Stimulated activated CD4-positive, alpha-beta T cell treated with anti-CD3 and anti-CD28 coated beads, Interleukin-1b, Interleukin-23, amount 100 ng/mL, for 48 hours (primary cell): ENCODE measurements around the gene SOCS3.
A peak's percentile ranks its signal among the peaks of the same experiment; 100 is the strongest.
"Not testable (repeated sequence)": the region's sequence is repeated elsewhere in the genome, so short reads cannot be mapped to it uniquely, and the experiment has no call there.

Source experiments
- DNase-seq: peaks from one replicate; pipeline ENCODE4 v3.0.0-alpha.2; 2020

SOCS3 gene

DNA sequence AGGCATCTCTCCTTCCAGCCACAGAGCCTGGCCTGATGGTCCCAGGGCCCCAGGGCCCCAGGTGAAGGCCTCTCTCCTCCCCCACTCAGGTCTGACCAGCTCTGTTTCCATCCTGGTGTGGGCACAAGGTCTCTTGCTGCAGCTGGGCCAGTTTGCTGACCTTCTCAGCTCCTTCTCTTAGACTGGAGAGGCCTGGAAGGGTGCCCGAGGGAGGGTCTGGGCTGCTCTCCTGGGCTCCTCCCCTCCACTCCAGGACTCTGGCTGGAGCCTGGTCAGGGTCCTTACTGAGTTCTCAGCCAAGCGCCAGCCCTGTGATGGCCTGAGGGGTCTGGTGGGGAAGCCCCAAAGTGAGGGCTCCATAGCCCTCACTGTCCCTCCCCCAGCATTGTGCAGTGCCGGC lies 12.4 kb downstream of the SOCS3 start:
- DNase-seq: no peak

DNA sequence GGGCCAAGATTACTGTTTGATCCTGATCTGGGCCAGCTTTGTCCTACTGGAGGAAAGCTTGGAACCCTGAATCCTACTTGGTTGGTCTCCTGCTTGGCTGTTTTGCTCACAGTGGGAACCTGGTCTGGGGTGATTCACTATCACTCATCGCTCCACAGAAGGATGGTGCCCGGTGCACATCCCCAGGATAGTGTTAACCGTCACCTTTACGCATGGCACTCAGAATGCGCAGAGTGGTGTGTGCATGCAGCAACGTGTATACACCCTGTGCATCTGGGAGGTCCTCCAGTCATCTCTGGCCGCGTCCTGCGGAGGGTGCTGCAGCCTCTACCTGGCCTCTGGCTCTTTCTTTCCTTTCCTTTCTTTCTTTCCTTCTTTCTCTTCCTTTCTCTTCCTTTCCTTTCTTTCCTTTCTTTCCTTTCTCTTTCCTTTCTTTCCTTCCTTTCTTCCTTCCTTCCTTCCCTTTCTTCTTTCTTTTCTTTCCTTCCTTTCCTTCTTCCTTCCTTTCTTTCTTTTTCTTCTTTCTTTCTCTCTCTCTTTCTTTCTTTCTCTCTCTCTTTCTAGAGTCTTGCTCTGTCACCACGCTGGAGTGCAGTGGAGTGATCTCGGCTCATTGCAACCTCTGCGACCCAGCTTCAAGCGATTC lies 13.1 kb downstream of the SOCS3 start:
- DNase-seq: no peak

DNA sequence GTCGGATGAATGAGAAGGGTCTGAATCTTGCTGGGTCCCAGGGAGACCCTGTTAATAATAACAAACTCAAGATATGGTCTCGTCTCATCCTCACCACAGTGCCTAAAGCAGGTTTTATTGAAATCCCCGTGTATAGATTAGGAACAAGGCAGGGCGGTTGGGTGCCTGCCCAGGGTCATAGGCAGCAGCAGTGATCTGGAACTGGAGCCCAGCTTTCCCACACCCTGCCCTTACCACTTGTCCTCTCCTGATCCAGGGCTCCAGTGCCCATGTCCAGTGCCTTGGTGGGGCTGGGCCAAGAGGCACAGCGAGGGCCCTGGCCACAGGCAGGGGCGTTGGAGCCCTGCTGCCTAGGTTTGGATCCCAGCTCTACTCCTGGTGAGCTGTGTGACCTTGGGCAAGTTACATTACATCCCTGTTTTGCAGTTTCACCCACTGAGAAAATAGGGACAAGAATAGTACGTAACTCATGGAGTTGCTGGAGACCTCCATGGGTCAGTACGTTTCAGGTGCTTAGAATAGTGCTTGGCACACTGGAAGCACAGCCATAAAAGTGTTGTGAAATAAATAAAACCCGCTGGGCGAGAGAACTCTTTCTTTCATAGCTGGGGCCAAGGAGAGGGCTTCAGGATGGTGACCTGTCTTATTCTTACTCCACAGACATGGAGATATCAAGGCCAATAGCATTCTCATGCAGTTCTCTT lies 13.9 kb downstream of the SOCS3 start:
- no peak for DNase-seq

DNA sequence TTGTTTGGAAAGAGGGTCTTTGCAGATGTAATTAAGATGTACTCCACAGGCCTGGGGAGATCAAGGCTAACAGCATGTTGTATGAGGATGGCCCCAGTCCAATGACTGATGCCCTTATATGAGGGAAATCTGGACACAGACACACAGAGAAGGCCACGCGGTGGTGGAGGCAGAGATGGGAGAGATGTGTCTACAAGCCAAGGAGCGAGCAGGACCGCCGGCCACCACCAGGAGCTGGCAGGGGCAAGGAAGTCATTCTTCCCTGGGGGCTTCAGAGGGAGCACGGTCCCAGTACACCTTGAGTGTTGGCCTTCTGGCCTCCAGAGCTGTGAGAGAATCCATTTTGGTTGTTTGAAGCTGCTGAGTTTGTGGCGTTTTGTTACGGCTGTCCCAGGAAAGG lies 14.7 kb downstream of the SOCS3 start:
- DNase-seq: no peak

DNA sequence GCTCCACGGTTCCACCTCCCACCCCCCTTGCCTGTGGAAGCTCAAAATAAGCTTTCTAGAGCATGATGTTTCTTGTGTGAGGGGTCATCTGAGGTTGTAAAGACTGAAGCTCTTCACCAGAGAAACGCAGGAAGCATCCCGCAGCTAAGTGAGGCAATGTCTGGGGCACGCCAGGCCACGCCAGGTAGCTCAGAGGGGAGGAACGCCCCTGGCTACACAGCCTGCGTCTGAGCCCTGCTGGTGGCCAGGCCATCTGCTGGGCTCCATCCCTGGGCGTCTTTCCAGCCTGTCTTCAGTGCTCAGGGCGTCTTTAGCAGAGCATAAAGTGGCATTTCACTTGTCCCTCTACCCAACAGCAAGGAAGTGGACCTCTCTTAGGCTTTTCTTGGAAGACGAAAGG lies 15.2 kb downstream of the SOCS3 start:
- DNase-seq: no peak

DNA sequence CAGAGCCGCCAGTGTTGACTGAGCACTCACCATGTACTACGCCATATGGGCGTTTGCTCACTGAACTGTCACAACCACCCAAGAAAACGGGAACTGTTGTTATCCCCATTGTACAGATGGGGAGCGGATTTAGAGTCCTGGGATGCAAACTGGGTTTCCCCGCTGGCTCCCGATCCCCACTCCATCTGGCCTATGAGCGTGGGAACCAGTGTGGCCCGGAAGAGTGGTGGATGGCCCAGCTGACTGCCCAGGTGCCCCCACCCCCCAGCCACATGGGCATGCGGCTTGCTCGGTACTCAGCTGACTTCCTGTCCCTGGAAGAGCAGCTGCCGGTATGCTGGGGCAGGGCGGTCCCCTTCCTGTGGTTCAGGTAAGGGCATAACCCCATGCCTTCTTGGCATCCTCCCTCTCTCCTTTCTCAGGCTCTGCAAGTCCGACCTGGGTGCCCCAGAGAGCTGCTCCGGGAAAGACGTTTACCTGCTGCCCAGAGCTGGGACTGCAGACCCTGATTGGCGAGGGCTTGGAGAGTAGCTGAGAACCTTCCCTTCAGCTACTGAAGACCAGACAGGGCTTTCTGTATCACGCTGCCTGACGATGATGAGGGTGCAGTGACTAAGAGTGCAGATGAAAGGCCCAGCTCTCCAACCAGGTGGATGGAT lies 16.2 kb downstream of the SOCS3 start:
- DNase-seq: peak; percentile 73

DNA sequence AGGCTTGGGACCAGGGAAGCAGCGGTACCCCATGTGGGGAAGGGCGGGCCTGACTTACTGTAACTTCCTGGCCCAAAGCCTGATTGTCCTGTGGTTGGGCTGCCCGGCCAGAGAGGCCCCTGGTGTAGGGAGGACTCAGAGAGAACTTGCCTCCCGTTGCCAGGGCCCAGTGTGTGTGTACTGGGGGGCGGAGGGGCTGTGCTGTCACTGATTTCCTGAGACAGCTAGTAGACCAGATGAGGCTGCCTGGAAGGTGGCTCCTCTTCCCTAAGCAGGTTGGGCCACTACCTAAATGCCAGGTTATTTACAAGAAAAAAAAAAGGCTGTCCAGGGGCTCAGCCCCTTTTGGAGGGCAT lies 16.7 kb downstream of the SOCS3 start:
- no peak for DNase-seq

DNA sequence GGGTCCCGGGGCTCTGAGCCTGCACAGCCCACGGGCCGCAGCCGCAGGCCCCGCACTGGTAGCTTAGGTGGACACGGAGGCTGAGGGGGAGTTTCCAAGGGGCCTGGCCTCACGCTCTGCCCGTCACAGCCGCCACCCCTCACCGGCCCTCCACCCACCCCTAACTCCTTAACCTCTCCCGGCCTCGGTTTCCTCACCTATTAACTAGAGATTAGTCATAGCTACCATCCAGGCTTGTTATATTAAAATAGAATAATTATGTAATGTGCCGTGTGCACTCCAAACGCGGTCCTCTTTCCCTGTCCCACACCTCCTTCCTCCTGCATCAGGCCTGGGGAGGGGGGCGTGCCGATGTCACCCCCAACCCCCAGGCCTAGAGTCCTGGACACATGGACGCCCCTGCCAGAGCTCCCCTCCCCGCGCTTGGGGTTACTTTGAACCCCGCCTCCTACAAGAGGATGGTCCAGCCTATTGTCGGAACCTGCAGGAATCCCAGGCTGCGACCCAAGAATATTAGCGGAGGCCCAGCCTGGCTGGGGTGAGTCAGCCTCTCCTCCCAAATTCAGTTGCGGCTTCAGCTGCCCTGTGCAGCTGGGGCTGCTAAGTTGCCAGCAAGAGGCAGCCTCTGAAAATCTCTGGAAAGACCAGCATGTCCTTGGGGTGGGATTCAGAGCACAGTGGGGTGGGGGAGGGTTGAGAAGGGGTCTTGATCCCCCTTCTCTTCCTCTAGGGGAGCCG lies 17.3 kb downstream of the SOCS3 start:
- DNase-seq: no peak

DNA sequence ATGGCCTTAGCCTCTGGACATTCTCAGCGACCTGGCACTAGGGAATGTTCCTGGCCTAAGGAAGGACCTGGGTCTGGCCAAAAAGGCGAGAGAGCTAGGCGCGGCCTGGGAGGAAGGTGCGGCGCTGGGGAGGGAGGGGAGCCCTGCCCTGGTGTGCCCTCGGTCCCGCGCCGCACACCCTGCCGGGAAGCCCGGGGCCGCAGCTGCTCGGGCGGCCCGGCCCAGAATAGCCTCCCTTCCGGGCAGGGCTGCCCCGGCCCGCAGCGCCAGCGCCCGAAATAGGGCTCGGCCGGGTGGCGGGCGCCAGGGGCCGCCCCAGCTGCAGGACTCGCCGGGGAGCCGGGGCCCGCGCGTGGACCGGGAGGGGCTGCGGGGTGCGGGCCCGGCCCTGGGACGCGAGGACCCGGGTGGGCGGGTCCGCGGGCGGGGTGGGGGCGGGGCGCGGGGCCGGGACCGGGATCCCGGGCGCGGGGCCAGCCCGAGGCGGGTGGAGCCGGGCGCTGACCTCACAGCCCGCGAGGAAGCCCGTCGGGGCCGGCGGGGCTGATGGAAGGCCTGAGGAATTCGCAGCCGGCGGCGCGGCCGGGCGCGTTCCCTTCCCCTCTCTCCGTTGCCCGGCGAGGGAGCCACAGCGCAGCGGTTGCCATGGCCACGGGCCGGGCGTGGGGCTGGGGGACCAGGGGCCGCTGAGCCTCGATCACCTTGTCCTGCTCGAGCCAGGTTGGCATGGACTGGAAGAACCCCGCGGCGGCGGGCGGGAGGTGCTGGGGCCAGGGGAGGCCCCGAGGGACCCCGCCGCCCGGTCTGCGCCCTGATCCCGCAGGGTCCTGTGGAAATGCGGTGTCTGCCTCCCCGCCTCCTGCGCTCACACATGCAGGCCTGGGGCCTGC lies 18.1 kb downstream of the SOCS3 start:
- no peak for DNase-seq

DNA sequence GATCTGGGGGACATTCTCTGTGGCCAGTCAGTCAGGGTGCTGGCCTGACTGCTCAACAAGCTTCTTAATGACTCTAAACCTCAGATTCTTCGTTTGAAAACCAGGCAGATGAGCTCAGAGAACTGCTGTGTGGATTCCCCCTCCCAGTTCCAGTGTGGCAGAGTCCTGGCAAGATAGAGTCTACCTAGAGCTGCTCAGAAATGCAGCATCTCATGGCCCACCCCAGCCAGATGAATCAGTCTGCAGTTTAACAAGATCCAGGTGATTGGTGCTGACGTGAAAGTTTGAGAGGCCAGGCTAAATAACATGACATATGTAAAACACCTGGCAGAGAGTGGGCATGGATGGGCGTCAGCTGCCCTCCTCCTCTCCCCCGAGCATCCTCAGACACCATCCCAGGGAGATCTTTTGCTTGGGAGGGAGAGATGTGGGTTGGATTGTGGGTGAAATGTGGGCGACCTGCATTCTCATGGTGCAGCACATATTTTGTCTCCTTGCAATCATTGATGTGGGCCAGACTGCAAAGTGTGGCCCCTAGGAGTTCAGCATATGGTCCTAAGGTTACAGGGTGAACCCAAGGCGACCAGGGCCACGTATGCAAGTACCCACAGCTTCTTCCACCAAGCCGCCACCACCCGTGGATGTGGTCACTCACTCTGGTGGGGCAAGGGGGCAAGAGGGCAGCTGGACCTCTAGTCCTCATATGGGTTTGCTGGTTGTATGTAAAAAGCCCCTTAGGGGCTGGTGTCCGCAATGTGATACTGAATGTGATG lies 19.5 kb downstream of the SOCS3 start:
- no peak for DNase-seq

DNA sequence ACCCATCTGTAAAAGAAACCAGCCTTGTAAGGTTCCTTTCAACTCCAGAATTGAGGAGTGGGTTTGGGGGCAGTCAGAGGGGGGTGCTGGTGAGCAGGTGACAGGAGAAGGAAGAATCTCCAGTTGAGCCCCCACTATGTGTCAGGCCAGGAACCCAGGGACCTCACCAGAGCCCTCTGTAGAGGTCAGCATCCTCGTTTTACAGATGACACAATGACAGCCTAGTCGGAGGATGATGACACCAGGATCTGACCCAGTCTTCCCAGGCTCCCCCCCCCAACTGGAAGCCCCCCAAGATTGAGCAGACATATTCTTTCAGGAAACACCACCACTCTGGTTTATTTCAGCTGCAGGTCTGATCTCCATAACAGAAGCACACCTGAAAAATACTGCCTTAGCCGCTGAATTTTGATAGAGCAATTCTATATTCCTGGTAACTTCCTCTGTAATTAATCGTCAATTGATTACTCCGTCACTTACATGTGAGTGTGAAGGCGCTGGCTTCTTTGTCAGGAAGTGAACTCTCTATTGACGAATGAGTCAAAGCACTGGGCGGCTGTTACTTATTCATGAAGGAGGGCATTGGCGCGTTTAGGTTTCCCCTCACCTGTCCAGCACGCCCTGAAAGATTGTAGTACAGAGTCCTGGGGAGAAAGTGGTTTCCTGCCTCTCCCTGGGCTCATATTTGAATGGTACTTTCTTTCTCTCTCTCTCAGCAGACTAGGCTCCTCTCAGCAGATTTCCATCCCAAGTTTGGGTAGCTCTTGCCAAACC lies 21.2 kb downstream of the SOCS3 start:
- no peak for DNase-seq

DNA sequence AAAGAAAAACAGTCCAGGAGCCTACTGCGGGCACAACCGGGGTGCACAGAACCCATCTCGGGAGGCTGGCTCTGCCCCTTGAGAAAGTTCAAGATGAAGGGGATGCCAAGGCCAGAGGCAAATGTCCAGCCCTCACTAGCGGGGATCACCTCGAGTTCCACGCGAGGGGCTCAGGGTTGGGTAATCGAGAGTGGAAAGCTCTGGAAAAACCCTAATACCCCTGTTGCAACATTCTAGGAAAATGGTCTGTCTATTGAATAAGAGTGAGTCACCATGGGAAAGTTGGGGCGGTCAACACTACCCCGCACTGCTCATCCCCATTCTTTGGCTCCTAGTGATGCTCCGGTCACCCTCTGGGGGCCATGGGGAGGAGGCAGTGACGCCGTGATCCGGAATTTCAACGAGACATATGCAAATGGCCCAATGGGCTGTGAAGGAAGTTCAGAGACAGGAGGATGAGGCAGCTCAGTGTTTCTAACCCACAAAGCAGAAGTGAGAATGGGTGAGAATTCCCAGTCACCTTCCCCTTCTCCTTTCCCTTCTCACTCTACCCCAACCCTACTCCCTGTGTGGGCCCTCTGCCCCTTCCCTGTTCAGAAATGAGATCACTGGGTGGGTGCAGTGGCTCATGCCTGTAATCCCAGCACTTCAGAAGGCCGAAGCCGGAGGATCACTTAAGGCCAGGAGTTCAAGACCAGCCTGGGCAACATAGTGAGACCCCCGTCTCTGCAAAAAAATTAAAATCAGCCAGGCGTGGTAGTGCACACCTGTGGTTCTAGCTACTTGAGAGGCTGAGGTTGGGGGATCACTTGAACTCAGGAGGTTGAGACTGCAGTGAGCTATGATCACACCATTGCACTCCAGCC lies 22.4 kb downstream of the SOCS3 start:
- no peak for DNase-seq

DNA sequence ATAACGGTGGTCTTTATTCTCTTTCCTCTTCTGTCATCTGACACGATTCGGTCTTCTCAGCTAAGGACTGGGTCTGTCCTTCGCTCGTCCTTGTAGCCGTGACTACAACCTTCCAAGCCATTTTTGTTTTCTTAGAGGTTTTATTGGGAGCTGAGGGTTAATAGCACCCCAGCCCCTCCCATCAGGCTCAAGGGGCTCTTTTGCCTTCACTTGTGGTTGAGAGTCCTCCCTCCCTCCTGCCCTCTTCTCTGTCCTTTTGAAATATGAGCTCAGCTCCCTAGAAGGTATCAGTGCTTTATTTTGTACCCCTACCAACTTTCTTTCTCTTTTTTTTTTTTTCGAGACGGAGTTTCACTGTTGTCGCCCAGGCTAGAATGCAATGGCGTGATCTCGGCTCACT lies 24.7 kb downstream of the SOCS3 start:
- DNase-seq: no peak

DNA sequence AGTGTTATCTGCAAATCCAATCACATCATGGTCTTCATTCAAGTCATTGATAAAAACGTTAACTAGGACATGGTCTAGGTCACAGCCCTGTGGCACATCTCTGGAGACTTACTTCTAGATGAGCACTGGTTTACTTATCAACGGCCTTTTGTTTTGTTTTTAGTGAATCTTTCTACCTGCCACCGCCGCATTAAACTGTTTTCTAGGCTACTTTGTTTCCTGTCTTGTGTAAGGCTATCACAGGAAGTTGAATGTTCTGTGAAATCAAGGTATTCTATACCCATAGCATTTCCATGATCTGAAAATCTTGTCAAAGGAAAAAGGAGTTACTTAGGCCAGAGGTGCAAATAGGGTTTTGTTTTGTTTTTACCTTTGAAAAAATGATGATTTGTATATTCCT lies 26.9 kb downstream of the SOCS3 start:
- DNase-seq: no peak

DNA sequence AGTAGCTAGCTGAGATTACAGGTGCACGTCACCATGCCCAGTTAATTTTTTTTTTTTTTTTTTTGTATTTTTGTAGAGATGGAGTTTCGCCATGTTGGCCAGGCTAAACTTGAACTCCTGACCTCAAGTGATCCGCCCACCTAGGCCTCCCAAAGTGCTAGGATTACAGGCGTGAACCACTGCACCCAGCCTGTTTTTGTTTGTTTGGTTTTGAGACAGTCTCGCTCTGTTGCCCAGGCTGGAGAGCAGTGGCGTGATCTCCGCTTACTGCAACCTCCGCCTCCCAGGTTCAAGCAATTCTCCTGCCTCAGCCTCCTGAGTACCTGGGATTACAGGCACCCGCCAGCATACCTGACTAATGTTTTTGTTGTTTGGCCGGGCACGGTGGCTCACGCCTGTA lies 28.5 kb downstream of the SOCS3 start:
- not testable (repeated sequence) for DNase-seq

DNA sequence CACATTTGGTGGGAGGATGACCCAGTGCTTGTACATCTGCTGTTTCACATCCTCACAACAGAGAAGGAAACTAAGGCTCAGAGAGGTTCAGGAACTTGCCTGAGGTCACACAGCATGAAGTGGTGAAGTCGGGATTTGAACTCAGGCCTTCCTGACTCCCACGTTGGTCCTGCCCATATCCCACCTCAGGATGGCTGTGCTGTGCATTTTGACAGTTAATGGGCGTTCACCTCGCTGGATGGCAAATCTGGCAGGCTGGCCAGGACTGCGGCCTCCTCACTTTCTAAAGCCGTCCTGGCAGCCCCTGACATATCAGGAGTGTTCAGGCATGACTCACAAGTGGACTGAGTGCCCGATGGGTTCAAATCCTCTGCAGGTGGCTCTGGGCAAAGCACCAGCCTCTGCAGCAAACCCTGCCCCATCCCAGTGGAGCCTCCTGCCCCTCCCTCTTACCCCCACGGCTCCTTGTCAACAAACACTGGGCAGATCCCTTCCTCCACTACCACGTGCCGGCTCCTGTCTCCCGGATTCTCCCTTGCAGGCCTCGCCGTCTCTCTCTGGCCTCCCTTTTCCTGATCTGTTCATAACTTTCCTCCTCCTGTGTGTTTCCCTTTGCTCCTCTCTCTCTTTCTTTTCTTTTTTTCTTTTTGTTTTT lies 29.2 kb downstream of the SOCS3 start:
- no peak for DNase-seq

DNA sequence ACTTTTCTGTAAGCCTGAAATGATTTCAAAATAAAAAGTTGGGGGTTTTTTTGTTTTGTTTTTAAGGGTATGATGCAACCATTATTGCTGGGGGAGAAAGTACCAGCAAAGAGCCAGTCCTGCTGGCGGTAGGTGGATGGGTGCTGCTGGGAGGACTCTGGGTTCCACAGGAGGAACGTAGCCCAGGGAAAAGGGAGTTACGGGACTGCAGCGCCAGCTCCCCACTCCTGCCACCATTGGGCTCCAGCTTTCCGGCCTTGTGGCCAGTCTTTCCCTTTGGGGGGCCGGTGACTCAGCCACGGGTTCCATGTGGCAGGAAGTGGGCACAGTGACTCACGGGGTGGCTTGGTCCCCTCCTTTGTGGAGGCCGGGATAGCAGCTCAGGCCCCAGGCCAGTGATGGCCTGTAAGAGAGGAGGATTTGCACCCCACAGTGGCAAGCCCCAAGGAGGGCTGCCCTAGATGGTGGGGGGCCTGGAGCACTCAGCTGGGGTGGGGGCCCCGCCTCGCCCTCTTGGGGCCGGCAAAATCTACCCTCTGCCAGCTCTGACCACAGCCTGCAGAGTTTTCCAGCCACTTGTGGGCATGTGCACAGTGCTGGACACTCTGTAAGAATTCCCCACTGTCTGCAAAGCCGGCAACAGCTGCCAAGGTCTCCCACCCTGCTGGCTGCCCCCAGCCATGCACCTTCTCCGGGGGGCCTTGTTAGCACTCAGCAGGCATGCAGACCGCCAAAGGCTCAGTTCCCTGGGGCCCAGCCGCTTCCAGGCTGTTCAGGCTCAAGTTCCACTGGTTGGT lies 30.4 kb downstream of the SOCS3 start:
- DNase-seq: no peak

DNA sequence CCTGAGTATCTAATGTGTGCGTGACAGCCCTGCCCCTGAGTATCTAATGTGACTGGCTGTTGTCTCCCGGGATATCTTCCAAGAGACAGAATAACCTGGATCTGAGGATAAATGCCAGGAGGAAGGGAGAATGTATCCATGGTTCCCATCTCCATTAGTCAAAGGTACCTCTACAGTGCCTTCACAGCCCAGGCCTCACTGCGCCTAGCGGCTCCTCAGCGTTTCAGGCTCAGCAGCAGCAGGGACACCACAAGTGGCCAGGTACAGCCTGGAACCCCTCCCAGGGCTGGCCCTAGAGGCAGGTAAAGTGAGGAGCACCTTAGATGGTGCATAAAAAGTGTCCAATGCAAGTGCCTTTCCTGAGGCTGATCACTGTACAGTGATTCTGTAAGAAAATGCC lies 32.0 kb downstream of the SOCS3 start:
- DNase-seq: no peak
